ENCODE data around the gene MTRF1. TPM values are rescaled to one million over a fixed set of nuclear protein-coding genes. Genes with fewer than 3 reads are reported as not detected.

MTRF1 gene
- total RNA-seq, 2 donors from 2014 or later = 25.8 to 39.1 TPM

DNA sequence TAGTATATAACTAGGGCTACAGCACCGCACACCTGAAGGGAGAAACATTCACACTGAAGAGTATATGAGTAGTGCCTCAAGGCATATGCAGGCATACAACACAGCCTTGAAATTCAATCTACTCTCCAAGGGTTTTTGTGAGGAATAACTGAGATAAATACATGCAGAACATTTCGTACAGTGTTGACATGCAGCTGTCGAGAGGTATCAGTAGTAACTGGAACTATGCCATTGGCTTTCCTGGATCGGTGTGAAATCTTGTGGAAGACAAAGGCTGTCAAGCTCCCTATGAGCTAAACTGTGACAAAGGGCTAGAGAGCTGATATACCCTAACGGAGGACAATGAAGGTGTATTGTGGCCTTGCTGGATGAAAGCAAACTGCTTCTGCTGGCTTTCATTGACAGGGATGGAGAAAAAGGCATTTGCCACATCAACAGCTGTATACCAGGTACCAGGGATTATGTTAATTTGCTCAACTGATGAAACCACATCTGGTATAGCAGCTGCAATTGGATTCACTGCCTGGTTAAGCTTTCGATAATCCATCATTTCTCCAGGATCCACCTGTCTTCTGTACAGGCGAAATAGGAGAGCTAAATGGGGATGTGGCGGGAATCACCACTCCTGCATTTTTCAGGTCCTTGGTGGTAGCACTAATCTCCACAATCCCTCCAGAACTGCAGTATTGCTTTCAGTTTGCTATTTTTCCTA lies 16.3 kb downstream of the MTRF1 start:
- no peaks in the 10 kb centered on the region for H3K9me3 Mint-ChIP-seq
- no peak for ATAC-seq
- no peak for DNase-seq (ENCODE audit: low spot score in 2 of 2)
- peaks cover 22 to 25% of the 10 kb centered on the region in 2 donors for H3K36me3 Mint-ChIP-seq
- H3K27ac Mint-ChIP-seq = no peak overlapping the region

GRCh38 chr13:41244556-41244955 lies 18.8 kb downstream of the MTRF1 start:
- H3K27ac Mint-ChIP-seq = no peak overlapping the region
- no peak for DNase-seq (ENCODE audit: low spot score in 2 of 2)
- no peak for ATAC-seq
- H3K36me3 Mint-ChIP-seq = peaks cover 0 to 11% of the 10 kb centered on the region in 2 donors
- H3K9me3 Mint-ChIP-seq = no peaks in the 10 kb centered on the region

DNA sequence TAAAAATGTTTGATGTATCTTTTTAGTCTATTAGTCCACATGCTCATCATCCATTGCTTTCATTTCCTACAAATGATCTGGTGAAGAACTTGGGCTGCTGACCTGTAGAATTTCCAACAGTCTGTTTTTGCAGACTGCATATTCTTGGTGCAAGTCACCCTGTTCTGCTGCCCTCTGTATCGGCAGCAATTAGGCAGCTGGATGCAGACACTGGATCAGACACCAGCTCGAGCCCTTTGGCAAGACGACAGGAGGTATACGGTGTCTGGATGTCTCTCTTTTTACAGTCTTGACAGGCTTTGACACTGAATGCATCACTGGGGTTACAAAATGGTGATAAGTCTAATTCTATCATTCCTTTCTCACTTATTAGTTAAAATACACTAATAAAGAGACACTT lies 21.8 kb downstream of the MTRF1 start:
- Mint-ChIP-seq H3K9me3 (no peaks in the 10 kb centered on the region), H3K27ac (no peak overlapping the region), H3K36me3 (peaks cover 2 to 11% of the 10 kb centered on the region in 2 donors)
- no peak for DNase-seq (ENCODE audit: low spot score in 2 of 2)
- ATAC-seq = no peak

GRCh38 chr13:41236369-41236768 lies 27.0 kb downstream of the MTRF1 start:
- ATAC-seq (no peak), DNase-seq (ENCODE audit: low spot score in 2 of 2) (no peak)
- Mint-ChIP-seq H3K36me3 (peaks cover 13 to 19% of the 10 kb centered on the region in 2 donors), H3K27ac (no peak overlapping the region), H3K9me3 (no peaks in the 10 kb centered on the region)

- H3K27ac Mint-ChIP-seq = peak overlapping the region in 1 of 2 donors; percentile 27
- DNase-seq (ENCODE audit: low spot score in 2 of 2) (no peak), ATAC-seq (no peak)
- no peaks in the 10 kb centered on the region for H3K9me3 Mint-ChIP-seq
- peaks cover 16 to 25% of the 10 kb centered on the region in 2 donors for H3K36me3 Mint-ChIP-seq
Measured at GRCh38 chr13:41232578-41233480, 30.5 kb downstream of the MTRF1 start.

GRCh38 chr13:41231786-41232185 lies 31.6 kb downstream of the MTRF1 start:
- H3K27ac Mint-ChIP-seq = peak overlapping the region in 1 of 2 donors; percentile 59
- no peak for ATAC-seq
- peaks cover 16 to 25% of the 10 kb centered on the region in 2 donors for H3K36me3 Mint-ChIP-seq
- no peaks in the 10 kb centered on the region for H3K9me3 Mint-ChIP-seq
- no peak for DNase-seq (ENCODE audit: low spot score in 2 of 2)

DNA sequence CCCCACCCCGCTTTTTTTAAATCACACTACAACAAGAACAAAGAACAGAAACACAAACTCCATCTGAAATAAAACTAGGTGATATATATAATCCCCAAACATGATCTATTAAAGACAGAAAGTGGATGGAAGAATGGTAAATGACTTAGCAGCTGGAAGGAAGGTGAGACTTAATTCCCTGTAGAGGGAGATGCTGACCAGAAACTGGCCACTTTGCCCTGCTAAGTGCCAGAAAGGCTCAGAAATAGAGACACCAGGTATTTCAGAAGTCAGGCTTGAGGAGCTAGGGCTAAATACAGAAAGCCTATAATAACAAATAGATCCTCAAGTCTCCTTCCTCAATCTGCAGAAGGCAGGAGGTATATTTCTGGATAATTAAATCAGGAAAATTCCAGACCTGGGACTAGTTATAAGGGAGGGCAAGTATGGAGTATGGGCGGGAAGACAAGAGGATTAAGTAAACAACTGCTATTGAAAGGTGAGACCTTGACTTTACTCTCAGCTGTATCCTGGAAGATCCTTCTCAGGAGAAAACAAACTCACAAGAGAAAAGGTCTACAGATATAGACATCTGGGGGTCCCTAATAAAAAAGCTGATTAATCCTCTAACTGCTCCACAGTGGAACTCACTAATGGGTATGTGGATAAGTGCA lies 32.2 kb downstream of the MTRF1 start:
- no peak for ATAC-seq
- no peak for DNase-seq (ENCODE audit: low spot score in 2 of 2)
- Mint-ChIP-seq H3K36me3 (peaks cover 16 to 19% of the 10 kb centered on the region in 2 donors), H3K9me3 (no peaks in the 10 kb centered on the region), H3K27ac (peak overlapping the region; percentile 50 to 59)

- Mint-ChIP-seq H3K27ac (no peak overlapping the region), H3K36me3 (peaks cover 16 to 19% of the 10 kb centered on the region in 2 donors), H3K9me3 (no peaks in the 10 kb centered on the region)
- ATAC-seq (no peak), DNase-seq (ENCODE audit: low spot score in 2 of 2) (no peak)
Measured at GRCh38 chr13:41229356-41229755, 34.0 kb downstream of the MTRF1 start.

DNA sequence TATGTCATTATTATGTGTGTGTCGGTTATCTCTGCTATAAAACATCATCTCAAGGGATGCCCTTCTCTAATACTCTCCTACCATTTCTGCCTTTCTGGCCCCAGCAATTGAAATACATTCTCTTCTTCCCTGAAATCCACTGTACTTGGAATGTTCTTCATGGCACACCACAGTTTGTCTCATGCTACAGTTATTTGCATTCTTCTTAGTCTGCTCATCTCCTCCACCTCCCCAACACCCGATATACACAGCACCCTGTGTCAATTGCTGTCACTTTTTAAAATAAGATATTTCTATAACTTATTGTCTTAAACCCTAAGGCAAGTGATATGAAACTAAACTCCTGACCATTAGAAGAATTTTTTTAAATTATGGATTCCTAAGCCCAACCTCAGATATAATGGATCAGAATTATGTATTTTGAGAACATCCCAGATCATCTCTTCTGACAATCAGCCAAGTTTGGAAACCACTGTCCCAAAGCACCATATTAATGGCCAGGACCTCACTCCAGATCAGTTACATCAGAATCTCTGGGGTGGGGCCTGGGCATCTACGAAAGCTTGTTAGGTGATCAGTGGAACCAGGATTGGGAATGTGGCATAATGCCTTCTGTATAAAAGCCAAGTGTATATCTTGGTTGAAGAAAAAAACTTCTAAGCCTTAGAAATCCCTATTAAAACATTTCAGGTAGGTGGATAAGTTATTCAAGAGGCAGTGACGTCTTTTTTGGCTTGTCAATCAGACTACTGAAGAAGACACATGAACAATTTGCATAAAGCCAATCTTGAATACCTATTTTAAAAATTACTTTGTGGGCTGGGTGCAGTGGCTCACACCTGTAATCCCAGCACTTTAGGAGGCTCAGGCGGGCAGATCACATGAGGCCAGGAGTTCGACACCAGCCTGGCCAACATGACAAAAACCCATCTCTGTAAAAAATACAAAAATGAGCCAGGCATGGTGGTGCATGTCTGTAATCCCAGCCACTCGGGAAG lies 39.0 kb downstream of the MTRF1 start:
- no peak for ATAC-seq
- Mint-ChIP-seq H3K27ac (no peak overlapping the region), H3K36me3 (peaks cover 0 to 3% of the 10 kb centered on the region in 2 donors), H3K9me3 (no peaks in the 10 kb centered on the region)
- no peak for DNase-seq (ENCODE audit: low spot score in 2 of 2)

DNA sequence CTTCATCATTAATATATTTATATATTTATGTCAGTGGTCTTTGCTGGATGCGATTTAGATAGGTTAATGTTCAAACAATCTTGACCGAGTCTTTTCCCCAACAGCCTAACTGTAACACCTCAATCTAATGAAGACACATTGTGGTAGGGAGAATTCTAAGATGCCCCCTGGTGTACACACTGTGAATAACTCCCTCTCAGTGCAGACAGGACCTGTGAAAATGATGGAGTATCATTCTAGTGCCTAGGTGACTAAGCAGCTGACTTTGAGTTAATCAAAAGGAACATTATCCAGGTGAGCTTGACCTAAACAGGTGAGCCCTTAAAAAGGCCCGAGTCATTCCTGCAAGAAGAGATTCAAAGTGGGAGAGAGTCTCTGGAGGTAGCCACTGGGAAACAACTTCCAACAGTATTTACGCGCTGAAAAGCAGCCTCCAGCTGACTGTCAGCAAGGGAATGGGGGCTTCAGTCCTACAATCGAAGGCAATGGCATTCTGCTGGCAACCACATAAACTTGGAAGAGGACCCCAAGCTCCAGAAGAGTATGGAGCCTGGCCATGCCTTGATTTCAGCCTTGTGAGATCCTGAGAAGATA lies 41.0 kb downstream of the MTRF1 start:
- H3K36me3 Mint-ChIP-seq = peaks cover 0 to 7% of the 10 kb centered on the region in 2 donors
- H3K9me3 Mint-ChIP-seq = no peaks in the 10 kb centered on the region
- DNase-seq (ENCODE audit: low spot score in 2 of 2) (peak in 1 of 2 donors; percentile 59), ATAC-seq (peak; percentile 79 to 92)
- no peak overlapping the region for H3K27ac Mint-ChIP-seq

GRCh38 chr13:41220401-41220800 lies 43.0 kb downstream of the MTRF1 start:
- Mint-ChIP-seq H3K9me3 (no peaks in the 10 kb centered on the region), H3K36me3 (peaks cover 0 to 7% of the 10 kb centered on the region in 2 donors), H3K27ac (peak overlapping the region in 1 of 2 donors; percentile 18)
- no peak for ATAC-seq
- no peak for DNase-seq (ENCODE audit: low spot score in 2 of 2)

- ATAC-seq (no peak), DNase-seq (ENCODE audit: low spot score in 2 of 2) (no peak)
- Mint-ChIP-seq H3K9me3 (peaks cover 5 to 10% of the 10 kb centered on the region in 2 donors), H3K36me3 (peaks cover 10 to 25% of the 10 kb centered on the region in 2 donors), H3K27ac (no peak overlapping the region)
Measured at GRCh38 chr13:41216160-41216559, 47.2 kb downstream of the MTRF1 start.

DNA sequence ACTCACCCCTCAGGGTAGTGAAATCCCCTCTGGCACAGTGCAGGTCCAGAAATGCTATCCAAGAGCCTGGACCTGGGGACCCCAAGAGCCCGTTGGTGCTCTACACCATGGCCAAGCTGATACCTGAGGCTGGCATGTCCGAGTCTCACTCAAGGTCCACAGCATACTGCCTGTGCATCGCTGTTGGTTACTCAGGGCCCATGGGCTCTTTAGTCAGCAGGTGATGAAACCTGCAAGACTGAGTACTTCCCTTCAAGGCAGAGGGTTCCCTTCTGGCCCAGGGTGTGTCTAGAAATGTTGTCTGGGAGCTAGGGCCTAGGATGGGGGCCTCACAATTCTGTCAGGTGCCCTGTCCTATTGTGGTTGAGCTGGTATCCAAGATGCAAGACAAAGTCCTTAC lies 49.5 kb downstream of the MTRF1 start:
- Mint-ChIP-seq H3K9me3 (peaks cover 7 to 18% of the 10 kb centered on the region in 2 donors), H3K27ac (no peak overlapping the region), H3K36me3 (peaks cover 10 to 27% of the 10 kb centered on the region in 2 donors)
- no peak for DNase-seq (ENCODE audit: low spot score in 2 of 2)
- no peak for ATAC-seq

DNA sequence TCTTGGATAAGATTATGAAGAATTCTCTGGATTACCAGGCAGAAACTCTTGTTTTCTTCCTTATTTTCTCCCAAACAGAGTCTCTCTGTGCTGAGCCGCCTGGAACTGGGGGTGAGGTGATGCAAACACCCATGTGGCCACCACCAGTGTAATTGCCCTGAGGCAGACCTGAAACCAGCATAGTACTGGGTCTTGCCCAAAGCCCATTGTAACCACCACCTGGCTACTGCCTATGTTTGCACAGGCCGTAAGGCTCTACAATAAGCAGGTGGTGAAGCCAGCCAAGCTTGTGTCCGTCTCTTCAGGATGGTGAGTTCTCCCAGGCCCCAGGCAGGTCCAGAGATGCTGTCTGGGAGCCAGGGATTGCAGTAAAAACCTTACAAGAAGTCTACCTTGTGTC lies 50.1 kb downstream of the MTRF1 start:
- Mint-ChIP-seq H3K9me3 (peaks cover 7 to 18% of the 10 kb centered on the region in 2 donors), H3K27ac (no peak overlapping the region), H3K36me3 (peaks cover 10 to 27% of the 10 kb centered on the region in 2 donors)
- ATAC-seq (no peak), DNase-seq (ENCODE audit: low spot score in 2 of 2) (no peak)

DNA sequence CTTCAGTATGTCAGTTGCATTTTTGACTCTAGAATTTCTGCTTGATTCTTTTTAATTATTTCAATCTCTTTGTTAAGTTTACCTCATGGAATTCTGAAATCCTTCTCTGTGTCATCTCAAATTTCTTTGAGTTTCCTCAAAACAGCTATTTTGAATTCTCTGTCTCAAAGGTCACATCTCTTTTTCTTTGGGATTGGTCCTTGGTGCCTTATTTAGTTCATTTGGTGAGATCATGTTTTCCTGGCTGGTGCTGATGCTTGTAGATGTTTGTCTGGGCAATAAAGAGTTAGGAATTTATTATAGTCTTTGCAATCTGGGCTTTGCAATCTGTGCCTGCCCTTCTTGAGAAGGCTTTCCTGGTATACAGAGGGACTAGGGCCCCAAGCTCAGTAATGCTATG lies 50.5 kb downstream of the MTRF1 start:
- ATAC-seq = no peak
- H3K36me3 Mint-ChIP-seq = peaks cover 10 to 27% of the 10 kb centered on the region in 2 donors
- H3K9me3 Mint-ChIP-seq = peaks cover 7 to 18% of the 10 kb centered on the region in 2 donors
- no peak overlapping the region for H3K27ac Mint-ChIP-seq
- no peak for DNase-seq (ENCODE audit: low spot score in 2 of 2)

Data from activated naive CD4-positive, alpha-beta T cell treated with anti-CD3 and anti-CD28 coated beads, Interleukin-2, amount 50 U/mL, for 72 hours (primary cell).